GM18861 (cell line): ENCODE results near the gene ALOX12.

ENCODE experiments used
- ATAC-seq: cut with Tn5 transposase; IDR thresholded peaks from one replicate; pipeline ENCODE4 v1.9.1; 2021; ENCODE audit not compliant: unreplicated experiment

ALOX12 gene

DNA sequence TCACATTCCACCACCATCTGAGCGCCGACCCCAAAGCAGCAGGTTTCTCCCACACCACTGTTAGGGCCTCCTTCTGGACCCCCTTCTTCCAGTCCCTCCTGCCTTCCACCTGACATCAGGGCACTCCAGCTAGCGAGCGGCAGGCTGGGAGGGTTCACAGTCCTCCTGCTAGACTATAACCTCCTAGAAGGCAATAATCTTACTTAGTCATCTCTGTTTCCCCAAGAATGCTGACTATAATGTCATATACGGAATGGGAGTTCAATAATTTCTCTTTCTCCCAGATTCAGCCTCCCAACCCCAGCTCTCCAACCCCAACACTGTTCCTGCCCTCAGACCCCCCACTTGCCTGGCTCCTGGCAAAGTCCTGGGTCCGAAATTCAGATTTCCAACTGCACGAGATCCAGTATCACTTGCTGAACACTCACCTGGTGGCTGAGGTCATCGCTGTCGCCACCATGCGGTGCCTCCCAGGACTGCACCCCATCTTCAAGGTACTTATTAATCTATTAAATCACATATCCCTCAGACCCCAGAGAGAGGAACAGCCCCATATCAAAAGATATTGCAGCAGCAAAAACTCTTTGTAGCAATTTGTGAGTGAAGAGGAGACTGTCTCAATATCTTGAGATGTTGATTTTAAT lies 5.6 kb downstream of the ALOX12 start:
- no peak for ATAC-seq

DNA sequence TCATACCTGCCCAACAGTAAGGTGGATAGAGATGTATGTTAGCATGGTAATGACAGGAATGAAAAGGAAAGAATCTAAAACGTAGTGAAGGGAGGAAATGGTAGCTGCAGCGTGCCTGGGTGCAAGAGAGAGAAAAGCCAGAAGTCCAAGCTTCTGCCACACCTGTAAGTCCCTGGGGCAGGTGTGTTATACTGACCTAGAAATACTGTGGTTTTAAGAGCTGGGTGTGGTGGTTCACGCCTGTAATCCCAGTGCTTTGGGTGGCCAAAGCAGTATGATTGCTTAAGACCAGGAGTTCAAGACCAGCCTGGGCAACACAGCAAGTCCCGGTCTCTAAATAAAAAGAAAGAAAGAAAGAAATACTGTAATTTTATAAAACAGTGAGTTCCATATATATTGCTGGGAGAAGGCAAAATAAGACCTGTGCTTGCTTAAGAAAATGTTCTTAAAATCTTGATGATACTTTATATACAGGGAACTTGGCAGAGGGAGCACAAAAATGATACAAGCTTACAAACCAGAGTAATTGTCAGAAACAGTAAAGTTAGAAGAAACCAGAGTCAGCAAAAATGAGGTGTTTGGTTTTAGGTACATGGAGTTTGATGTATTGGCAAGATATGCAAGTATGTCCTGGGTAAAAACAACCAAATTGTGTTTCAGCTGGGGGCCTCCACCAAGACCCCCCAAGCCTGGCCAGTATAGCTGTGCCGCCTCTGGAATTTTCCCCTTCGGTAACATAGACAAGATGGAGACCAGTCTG lies 6.6 kb downstream of the ALOX12 start:
- ATAC-seq = no peak

DNA sequence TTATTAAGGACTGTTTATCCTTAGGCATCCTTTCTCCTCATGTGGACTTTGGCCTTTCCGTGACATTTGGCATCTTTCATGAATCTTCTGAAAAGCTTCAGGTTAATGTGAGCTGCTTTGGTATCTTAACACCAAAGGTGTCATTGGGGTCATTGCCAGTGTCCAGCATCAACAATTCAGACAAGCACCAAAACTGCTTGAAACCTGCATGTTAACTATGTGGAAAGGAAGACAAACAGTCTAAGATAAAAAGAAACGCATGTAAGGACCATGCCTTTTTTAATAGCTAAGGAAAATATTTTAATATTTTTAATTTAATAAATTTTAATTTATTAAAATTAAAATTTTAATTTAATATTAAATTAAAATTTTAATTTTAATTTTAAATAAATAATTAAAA lies 7.9 kb downstream of the ALOX12 start:
- no peak for ATAC-seq

- no peak for ATAC-seq
These were observed 8.8 kb downstream of the ALOX12 start for GRCh38 chr17:7004398-7005253.

DNA sequence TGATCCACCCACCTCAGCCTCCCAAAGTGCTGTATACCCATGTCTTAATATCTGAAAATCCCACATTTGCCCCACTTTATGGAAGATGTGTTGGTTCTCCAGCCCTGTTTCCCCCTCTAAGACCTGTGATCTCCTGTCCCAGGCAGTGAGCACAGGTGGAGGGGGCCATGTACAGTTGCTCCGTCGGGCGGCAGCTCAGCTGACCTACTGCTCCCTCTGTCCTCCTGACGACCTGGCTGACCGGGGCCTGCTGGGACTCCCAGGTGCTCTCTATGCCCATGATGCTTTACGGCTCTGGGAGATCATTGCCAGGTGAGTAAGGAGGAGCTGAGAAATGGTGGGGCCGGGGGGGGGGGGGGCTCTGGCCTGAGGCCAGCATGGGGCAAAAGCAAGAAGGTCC lies 9.9 kb downstream of the ALOX12 start:
- no peak for ATAC-seq

- no peak for ATAC-seq
These were observed 11.3 kb downstream of the ALOX12 start for GRCh38 chr17:7007143-7007542.

GRCh38 chr17:7010523-7010922 lies 14.7 kb downstream of the ALOX12 start:
- no peak for ATAC-seq

- ATAC-seq = no peak
These were observed 15.6 kb downstream of the ALOX12 start for GRCh38 chr17:7011415-7011814.

DNA sequence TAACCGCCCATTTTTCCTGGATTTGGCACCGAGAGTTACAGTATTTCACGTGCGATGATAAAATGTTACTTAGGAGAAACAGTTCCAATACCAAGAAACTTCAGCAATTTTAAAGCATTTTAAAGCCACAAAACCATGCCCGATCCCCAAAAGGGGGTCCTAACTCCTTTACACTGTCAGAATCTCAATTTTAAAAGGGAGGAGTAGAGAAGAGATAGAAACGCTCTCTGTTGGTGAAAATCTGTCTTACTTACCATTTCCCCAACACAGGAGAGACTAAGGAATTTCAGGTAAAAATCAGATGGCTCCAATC lies 16.0 kb downstream of the ALOX12 start:
- no peak for ATAC-seq

DNA sequence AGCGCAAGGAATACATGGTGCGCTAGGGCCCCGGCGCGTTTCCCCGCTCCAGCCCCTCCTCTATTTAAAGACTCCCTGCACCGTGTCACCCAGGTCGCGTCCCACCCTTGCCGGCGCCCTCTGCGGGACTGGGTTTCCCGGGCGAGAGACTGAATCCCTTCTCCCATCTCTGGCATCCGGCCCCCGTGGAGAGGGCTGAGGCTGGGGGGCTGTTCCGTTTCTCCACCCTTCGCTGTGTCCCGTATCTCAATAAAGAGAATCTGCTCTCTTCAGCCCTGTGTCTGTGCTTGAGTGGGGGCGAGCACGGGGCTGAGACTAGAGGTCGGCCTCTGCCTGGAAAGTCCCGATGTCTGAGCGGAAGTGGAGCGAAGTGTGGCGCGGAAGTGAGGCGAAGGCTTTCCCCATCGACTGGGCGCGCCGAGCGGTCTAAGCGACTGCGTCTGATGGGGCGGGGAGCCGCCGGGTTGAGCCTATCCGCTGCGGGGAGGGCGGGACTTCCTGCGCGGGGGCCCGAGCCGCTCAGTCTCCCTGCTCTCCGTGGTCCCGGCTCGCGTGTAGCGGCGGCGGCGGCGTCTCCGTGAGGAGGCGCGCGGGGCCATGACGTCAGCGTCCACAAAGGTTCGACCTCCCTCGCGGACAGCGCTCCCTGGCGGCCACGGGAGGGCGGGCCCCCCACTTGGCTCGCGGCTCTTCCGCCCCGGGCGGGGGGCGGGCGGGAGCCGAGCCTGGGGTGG lies 18.6 kb downstream of the ALOX12 start:
- peak; percentile 58 for ATAC-seq

- peak; percentile 3 for ATAC-seq
These were observed 19.4 kb downstream of the ALOX12 start for GRCh38 chr17:7014995-7015958.

DNA sequence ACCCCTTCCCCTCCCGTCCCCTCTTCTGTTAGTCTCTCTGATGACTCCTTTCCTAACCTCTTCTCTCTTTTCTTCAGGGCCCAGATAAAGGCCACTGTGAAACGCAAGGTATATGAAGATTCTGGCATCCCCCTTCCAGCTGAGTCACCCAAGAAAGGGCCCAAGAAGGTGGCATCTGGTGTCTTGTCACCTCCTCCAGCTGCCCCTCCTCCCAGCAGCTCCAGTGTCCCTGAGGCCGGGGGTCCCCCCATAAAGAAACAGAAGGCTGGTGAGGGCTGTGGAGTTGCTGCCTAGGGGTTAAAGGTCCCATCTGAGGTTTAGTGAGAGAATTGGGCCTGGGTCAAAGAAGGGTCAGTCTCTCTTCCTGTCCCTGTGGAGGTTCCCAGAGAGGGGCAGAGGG lies 20.6 kb downstream of the ALOX12 start:
- ATAC-seq = no peak

DNA sequence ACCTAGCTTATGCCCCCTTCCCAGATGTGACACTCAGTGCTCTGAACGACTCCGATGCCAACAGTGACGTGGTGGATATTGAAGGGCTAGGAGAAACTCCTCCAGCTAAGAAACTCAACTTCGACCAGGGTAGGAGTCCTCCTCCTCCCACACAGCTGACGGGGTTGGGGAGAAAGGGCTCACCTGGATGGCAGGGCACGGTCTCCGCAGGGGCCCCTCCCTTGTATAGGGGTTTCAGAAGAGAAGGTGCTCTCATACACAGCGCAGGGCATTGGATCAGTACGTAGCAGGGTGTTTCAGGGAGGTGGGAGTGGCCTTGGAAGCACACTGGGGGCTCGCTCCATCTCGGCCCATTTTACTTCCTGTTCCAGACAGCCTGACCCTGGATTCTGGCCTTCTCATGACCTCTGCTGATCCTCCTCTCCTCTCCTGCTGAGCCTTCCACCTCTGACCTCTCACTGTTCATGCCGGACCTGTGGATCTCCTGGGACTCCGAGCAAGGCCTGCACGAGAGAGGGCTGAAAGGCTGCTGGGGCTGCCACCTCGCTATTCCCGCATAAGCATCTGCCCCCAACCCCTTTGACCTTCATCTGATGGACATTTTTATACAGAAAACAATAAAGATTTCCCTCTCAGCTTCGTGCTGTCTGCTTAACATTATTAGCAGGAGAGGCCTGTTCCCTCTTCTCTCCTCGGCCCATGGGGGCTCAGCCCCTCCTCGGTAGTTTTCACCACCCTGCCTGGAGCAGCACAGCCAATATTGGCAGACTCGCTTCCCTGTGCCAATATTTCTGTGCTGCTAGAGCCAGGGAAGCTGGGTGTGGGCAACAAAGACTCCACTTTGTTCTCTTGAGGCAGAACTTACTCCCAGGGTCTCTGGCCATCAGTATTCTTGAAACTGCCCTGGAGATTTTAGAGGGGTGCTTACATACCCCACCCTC lies 21.3 kb downstream of the ALOX12 start:
- no peak for ATAC-seq

DNA sequence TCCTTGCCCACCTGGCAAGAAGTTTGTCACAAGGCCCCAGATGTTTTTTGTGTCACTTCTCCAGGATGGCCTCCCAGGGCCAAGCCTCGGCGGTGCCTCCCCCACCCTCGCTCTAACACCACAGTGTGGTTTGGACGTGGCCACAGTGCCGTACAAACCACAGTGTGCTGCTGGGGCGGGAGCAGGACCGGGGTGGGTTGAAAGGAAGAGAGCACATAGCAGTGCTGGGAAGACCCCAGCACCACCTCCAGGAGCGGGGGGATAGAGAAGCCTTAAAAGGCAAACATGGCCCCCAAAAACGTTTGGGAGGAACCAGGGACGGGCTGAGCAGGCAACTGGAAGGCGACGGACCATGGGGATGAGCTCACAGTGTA lies 22.0 kb downstream of the ALOX12 start:
- no peak for ATAC-seq

DNA sequence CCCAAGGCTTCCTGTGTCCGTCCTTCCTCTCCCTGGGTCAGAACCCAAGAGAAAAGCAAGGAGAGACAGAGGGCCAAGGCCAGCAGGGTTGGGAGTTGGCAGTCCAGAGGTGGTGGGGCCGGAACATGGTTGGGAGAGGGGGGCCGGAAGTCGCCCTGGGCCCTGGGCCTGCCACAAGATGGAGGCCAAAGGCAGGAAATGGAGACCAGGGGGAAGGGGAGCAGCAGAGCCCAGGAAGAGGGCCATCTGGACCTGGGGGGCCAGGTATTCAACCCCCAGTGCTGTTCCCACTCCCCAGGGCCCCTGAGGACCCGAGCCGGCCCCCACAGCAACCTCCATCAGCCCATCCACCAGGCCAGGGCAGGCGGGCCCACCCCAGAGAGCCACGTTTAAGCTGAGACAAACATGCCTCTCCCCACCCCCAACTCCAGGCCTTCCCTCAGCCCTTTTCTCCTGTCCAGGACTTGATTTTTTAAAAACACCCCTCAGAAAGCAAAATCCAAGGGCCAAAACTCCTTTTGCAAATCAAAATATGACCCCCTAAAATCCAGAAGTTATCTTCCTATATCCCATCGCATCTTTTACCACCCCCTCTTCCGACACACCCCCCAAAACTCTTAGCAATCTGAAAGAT lies 22.6 kb downstream of the ALOX12 start:
- ATAC-seq = no peak

DNA sequence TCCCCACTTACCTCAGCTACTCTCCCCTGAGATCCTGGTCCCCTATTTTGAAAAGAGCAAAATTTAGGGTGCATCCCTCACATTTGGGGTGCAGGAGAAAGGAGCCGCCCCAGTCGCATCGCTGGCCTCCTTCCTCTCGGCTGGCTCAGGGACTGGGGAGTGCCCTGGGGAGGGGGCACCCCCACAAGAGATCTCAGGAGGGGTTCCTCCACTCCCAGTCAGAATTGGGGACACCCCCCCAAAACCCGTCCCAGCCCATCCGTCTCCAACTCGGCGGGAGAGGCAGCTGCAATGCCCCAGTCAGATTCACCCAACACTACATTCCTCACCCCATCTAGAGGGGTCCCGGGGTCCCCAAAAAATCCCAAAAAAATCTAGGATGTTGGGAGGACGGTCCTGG lies 23.5 kb downstream of the ALOX12 start:
- ATAC-seq = no peak

- no peak for ATAC-seq
These were observed 24.1 kb downstream of the ALOX12 start for GRCh38 chr17:7019839-7020519.
